Left ventricle myocardium inferior (tissue), 1 donor: ENCODE data around the gene TUBGCP5. TPM values are rescaled to one million over a fixed set of nuclear protein-coding genes. Genes with fewer than 3 reads are reported as not detected.
"Not testable (repeated sequence)": the region's sequence is repeated elsewhere in the genome, so short reads cannot be mapped to it uniquely, and the experiment has no call there.

Experiments
- DNase-seq: peaks from one replicate; pipeline ENCODE4 v3.0.0-alpha.2; 2020
- H3K27ac ChIP-seq: fragments of 200-600 bp; replicated peaks from 2 replicates; pipeline ENCODE4 v1.8.0; 2021
- H3K27me3 ChIP-seq: fragments of 200-600 bp; 2 replicates; pipeline ENCODE4 v1.8.0; 2021; ENCODE audit warnings: low read depth
- H3K36me3 ChIP-seq: fragments of 200-600 bp; 2 replicates; pipeline ENCODE4 v1.8.0; 2021
- H3K4me1 ChIP-seq: fragments of 200-600 bp; 2 replicates; pipeline ENCODE4 v1.8.0; 2021
- H3K4me3 ChIP-seq: fragments of 200-600 bp; 2 replicates; pipeline ENCODE4 v1.8.0; 2021; ENCODE audit warnings: mild to moderate bottlenecking, moderate library complexity
- H3K9me3 ChIP-seq: fragments of 200-600 bp; replicated peaks from 2 replicates; pipeline ENCODE4 v1.8.0; 2021
- intact Hi-C: fragments of 100-400 bp; cut with micrococcal nuclease; formaldehyde crosslinking; loops from one replicate; pipeline ENCODE4 v1.11.0; 2022
- total RNA-seq: library from RNA; stranded (reverse); fragmentation: NEBNext Ultra II Directional; extraction: Animal tissue kit (Norgen Biotek cat#: 25700); gene quantifications from one replicate; pipeline ENCODE4 v1.2.1, GENCODE V29; 2021
- TF ChIP-seq, protein P1 (sequence below): fragments of 200-600 bp; IDR thresholded peaks from 2 replicates; pipeline ENCODE4 v1.8.0; 2021; ENCODE audit warnings: antibody characterized with exemption, mild to moderate bottlenecking, borderline replicate concordance
- donor health status: DM: no; HTN: yes; CAD: no; lungs with severe emphysema.

The TUBGCP5 gene
- total RNA-seq, 1 donor from 2014 or later: 11.3 TPM

DNA sequence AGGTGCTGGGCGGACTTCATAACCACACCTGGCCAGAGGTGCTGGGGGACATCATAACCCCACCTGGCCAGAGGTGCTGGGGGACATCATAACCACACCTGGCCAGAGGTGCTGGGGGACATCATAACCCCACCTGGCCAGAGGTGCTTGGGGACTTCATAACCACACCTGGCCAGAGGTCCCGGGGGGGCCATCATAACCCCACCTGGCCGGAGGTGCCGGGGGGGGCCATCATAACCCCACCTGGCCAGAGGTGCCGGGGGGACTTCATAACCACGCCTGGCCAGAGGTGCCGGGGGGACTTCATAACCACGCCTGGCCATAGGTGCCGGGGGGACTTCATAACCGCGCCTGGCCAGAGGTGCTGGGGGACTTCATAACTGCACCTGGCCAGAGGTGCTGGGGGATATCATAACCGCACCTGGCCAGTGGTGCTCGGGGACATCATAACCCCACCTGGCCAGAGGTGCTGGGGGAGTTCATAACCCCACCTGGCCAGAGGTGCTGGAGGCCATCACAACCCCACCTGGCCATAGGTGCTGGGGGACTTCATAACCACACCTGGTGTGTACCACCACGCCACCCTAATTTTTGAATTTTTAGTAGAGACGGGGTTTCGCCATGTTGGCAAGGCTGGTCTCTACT is 10.7 kb upstream of the TUBGCP5 start:
- intact Hi-C loops: no loop called here
- Histone ChIP-seq H3K4me3 (no peak overlapping the region), H3K27ac (no peak overlapping the region), H3K27me3 (no peaks in the 10 kb centered on the region), H3K36me3 (no peaks in the 10 kb centered on the region), H3K4me1 (no peaks in the 10 kb centered on the region), H3K9me3 (peaks cover 9% of the 10 kb centered on the region)
- DNase-seq: no peak
- TF ChIP-seq, protein P1, sequence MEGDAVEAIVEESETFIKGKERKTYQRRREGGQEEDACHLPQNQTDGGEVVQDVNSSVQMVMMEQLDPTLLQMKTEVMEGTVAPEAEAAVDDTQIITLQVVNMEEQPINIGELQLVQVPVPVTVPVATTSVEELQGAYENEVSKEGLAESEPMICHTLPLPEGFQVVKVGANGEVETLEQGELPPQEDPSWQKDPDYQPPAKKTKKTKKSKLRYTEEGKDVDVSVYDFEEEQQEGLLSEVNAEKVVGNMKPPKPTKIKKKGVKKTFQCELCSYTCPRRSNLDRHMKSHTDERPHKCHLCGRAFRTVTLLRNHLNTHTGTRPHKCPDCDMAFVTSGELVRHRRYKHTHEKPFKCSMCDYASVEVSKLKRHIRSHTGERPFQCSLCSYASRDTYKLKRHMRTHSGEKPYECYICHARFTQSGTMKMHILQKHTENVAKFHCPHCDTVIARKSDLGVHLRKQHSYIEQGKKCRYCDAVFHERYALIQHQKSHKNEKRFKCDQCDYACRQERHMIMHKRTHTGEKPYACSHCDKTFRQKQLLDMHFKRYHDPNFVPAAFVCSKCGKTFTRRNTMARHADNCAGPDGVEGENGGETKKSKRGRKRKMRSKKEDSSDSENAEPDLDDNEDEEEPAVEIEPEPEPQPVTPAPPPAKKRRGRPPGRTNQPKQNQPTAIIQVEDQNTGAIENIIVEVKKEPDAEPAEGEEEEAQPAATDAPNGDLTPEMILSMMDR: no peak

DNA sequence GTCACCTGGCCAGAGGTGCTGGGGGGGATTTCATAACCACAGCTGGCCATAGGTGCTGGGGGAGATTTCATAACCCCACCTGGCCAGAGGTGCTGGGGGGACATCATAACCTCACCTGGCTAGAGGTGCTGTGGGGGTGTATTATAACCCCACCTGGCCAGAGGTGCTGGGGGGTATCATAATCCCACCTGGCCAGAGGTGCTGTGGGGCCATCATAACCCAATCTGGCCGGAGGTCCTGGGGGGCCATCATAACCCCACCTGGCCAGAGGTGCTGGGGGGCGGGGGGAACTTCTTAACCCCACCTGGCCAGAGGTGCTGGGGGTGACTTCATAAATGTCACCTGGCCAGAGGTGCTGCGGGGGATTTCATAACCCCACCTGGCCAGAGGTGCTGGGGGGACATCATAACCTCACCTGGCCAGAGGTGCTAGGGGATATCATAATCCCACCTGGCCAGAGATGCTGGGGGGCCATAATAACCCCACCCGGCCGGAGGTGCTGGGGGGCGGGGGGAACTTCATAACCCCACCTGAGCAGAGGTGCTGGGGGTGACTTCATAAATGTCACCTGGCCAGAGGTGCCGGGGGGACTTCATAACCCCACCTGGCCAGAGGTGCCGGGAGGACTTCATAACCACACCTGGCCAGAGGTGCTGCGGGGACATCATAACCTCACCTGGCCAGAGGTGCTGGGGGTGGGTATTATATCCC is 9.4 kb upstream of the TUBGCP5 start:
- intact Hi-C loops, H3K27me3 ChIP-seq, H3K4me3 ChIP-seq, H3K4me1 ChIP-seq, DNase-seq, H3K27ac ChIP-seq, H3K36me3 ChIP-seq, H3K9me3 ChIP-seq: not testable (repeated sequence)

DNA sequence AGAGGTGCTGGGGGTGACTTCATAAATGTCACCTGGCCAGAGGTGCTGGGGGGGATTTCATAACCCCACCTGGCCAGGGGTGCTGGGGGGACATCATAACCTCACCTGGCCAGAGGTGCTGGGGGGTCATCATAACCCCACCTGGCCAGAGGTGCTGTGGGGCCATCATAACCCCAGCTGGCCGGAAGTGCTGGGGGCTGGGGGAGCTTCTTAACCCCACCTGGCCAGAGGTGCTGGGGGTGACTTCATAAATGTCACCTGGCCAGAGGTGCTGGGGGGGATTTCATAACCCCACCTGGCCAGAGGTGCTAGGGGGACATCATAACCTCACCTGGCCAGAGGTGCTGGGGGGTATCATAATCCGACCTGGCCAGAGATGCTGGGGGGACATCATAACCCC is 4.6 kb upstream of the TUBGCP5 start:
- H3K36me3 ChIP-seq, H3K4me3 ChIP-seq, H3K4me1 ChIP-seq, H3K9me3 ChIP-seq, H3K27ac ChIP-seq, intact Hi-C loops, H3K27me3 ChIP-seq, DNase-seq: not testable (repeated sequence)

DNA sequence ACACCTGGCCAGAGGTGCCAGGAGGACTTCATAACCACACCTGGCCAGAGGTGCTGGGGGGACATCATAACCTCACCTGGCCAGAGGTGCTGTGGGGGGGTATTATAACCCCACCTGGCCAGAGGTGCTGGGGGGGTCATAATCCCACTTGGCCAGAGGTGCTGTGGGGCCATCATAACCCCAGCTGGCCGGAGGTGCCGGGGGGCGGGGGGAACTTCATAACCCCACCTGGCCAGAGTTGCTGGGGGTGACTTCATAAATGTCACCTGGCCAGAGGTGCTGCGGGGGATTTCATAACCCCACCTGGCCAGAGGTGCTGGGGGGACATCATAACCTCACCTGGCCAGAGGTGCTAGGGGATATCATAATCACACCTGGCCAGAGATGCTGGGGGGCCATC is 4.2 kb upstream of the TUBGCP5 start:
- H3K27ac ChIP-seq, H3K9me3 ChIP-seq, H3K4me3 ChIP-seq, H3K27me3 ChIP-seq, intact Hi-C loops, DNase-seq, H3K36me3 ChIP-seq: not testable (repeated sequence)
- peaks cover 11% of the 10 kb centered on the region for H3K4me1 ChIP-seq

DNA sequence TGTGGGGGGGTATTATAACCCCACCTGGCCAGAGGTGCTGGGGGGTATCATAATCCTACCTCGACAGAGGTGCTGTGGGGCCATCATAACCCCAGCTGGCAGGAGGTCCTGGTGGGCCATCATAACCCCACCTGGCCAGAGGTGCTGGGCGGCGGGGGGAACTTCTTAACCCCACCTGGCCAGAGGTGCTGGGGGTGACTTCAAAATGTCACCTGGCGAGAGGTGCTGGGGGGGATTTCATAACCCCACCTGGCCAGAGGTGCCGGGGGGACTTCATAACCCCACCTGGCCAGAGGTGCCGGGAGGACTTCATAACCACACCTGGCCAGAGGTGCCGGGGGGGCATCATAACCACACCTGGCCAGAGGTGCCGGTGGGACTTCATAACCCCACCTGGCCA is 2.4 kb upstream of the TUBGCP5 start:
- H3K36me3 ChIP-seq, H3K4me3 ChIP-seq, H3K27me3 ChIP-seq, H3K27ac ChIP-seq, intact Hi-C loops, DNase-seq, H3K9me3 ChIP-seq: not testable (repeated sequence)
- peaks cover 22% of the 10 kb centered on the region for H3K4me1 ChIP-seq

DNA sequence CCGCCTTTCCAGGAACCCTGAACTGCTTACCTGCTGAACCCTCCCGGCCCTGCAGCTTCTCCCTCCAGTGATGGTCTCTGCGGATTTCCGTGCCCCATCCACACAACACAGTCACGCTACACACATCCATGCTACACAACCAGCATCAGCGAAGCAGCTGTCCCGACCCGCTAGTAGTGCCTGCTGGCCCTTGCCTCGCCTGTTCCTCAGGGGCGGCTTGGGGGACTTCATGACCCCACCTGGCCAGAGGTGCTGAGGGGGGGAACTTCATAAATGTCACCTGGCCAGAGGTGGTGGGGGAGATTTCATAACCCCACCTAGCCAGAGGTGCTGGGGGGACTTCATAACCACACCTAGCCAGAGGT is 530 bp upstream of the TUBGCP5 start:
- TF ChIP-seq, protein P1: peak; percentile 3
- Histone ChIP-seq H3K4me1 (peaks cover 22% of the 10 kb centered on the region), H3K27ac (peak overlapping the region; percentile 86), H3K4me3 (peak overlapping the region; percentile 74), H3K9me3 (no peaks in the 10 kb centered on the region), H3K27me3 (no peaks in the 10 kb centered on the region), H3K36me3 (peaks cover 19% of the 10 kb centered on the region)
- intact Hi-C loops: no loop called here
- no peak for DNase-seq

DNA sequence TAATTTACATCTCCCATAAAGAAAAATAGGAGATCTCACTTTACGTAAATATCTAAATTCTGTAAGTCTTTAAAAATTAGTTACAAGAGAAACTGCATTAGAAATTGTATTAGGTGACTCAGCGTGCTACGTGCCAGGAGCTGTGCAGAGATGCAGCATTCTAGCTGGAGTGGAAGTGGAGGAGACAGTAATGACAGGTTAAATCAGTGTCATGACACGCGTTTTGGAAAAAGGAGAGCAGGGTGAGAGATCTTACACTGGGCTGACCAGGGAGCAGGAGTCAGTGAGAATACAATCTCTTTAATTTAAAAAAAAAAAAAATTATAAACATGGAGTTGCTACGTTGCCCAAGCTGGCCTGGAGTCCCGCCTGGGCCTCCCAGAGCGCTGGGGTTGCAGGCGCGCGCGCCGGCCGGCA is 635 bp downstream of the TUBGCP5 start:
- no peaks in the 10 kb centered on the region for H3K9me3 ChIP-seq
- TF ChIP-seq, protein P1: no peak
- H3K4me1 ChIP-seq: peaks cover 22% of the 10 kb centered on the region
- peaks cover 31% of the 10 kb centered on the region for H3K36me3 ChIP-seq
- H3K27ac ChIP-seq: peak overlapping the region; percentile 86
- no peak for DNase-seq
- intact Hi-C loops: no loop called here
- peak overlapping the region; percentile 74 for H3K4me3 ChIP-seq
- no peaks in the 10 kb centered on the region for H3K27me3 ChIP-seq
